ENCODE results near the gene GRIK5.

DNA sequence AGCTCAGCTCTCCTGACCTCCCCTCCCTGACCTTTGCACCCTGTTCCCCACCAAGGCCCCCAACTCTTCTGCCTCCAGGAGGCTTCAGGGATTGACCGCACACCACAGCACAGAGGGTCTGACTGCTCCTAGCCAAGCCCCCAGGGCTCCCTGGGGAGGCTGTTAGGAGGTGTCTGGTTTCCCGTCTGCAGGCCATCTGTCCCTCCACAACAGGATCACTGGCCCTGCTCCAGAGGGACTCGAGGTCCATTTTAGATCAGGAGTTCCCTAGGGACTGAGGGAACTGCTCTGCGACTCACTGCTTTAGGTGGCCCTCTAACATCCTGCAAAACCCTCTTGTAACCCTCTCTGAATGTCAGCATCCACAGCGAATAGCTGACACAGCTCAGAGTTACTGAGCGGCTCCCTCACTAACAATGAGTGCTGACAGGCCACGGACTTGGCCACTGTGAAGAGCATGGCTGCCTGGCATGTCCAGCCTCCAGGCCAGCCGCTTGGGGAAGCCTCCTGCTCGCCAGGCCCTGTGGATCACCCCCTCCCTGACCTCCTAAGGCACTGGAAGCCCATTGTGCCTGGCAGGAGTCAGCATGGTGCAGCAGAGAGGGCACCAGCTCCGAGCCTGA is 17.7 kb downstream of the GRIK5 start:
- TF ChIP-seq, protein P1, sequence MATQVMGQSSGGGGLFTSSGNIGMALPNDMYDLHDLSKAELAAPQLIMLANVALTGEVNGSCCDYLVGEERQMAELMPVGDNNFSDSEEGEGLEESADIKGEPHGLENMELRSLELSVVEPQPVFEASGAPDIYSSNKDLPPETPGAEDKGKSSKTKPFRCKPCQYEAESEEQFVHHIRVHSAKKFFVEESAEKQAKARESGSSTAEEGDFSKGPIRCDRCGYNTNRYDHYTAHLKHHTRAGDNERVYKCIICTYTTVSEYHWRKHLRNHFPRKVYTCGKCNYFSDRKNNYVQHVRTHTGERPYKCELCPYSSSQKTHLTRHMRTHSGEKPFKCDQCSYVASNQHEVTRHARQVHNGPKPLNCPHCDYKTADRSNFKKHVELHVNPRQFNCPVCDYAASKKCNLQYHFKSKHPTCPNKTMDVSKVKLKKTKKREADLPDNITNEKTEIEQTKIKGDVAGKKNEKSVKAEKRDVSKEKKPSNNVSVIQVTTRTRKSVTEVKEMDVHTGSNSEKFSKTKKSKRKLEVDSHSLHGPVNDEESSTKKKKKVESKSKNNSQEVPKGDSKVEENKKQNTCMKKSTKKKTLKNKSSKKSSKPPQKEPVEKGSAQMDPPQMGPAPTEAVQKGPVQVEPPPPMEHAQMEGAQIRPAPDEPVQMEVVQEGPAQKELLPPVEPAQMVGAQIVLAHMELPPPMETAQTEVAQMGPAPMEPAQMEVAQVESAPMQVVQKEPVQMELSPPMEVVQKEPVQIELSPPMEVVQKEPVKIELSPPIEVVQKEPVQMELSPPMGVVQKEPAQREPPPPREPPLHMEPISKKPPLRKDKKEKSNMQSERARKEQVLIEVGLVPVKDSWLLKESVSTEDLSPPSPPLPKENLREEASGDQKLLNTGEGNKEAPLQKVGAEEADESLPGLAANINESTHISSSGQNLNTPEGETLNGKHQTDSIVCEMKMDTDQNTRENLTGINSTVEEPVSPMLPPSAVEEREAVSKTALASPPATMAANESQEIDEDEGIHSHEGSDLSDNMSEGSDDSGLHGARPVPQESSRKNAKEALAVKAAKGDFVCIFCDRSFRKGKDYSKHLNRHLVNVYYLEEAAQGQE (IDR thresholded peaks at IDR 0.05; ENCODE audit: insufficient read depth in 1 of 2, low read depth in 2 of 2, low read length in 2 of 2): no peak
- TF ChIP-seq POLR2AphosphoS5 (IDR thresholded peaks at IDR 0.05; ENCODE audit: low read depth, low read length): no peak

Measured in PFSK-1 (cell line).